SKM-1 (cell line): ENCODE measurements around the gene C10orf67.
"Not testable (repeated sequence)": the region's sequence is repeated elsewhere in the genome, so short reads cannot be mapped to it uniquely, and the experiment has no call there.

Experiments used
- DNase-seq: peaks from one replicate; lab custom pipeline; 2025; ENCODE audit not compliant: unreplicated experiment; lab: John Stamatoyannopoulos, UW

The C10orf67 gene

GRCh38 chr10:23280419-23281043 lies 64.1 kb downstream of the C10orf67 start:
- no peak for DNase-seq

GRCh38 chr10:23275355-23275754 lies 69.2 kb downstream of the C10orf67 start:
- DNase-seq = no peak

GRCh38 chr10:23274179-23274578 lies 70.4 kb downstream of the C10orf67 start:
- not testable (repeated sequence) for DNase-seq

- DNase-seq = no peak
Observed at GRCh38 chr10:23270531-23270930, 74.1 kb downstream of the C10orf67 start.

- DNase-seq = no peak
Observed at GRCh38 chr10:23263441-23264164, 81.0 kb downstream of the C10orf67 start.

- DNase-seq = no peak
Observed at GRCh38 chr10:23262928-23263327, 81.7 kb downstream of the C10orf67 start.

GRCh38 chr10:23258516-23258915 lies 86.1 kb downstream of the C10orf67 start:
- no peak for DNase-seq

- no peak for DNase-seq
Observed at GRCh38 chr10:23253780-23254179, 90.8 kb downstream of the C10orf67 start.

GRCh38 chr10:23252859-23253258 lies 91.7 kb downstream of the C10orf67 start:
- not testable (repeated sequence) for DNase-seq

- DNase-seq = not testable (repeated sequence)
Observed at GRCh38 chr10:23241779-23242178, 102.8 kb downstream of the C10orf67 start.

- DNase-seq = no peak
Observed at GRCh38 chr10:23238015-23238414, 106.6 kb downstream of the C10orf67 start.

GRCh38 chr10:23230582-23230981 lies 114.0 kb downstream of the C10orf67 start:
- DNase-seq = no peak

- DNase-seq = no peak
Observed at GRCh38 chr10:23217471-23217870, 127.1 kb downstream of the C10orf67 start.

GRCh38 chr10:23205972-23206642 lies 138.5 kb downstream of the C10orf67 start:
- no peak for DNase-seq

- no peak for DNase-seq
Observed at GRCh38 chr10:23204773-23205172, 139.8 kb downstream of the C10orf67 start.

GRCh38 chr10:23203369-23204325 lies 140.9 kb downstream of the C10orf67 start:
- no peak for DNase-seq

GRCh38 chr10:23202779-23203178 lies 141.8 kb downstream of the C10orf67 start:
- no peak for DNase-seq

- DNase-seq = no peak
Observed at GRCh38 chr10:23201837-23202236, 142.8 kb downstream of the C10orf67 start.

GRCh38 chr10:23200997-23201652 lies 143.5 kb downstream of the C10orf67 start:
- DNase-seq = no peak

- DNase-seq = no peak
Observed at GRCh38 chr10:23200586-23200985, 144.0 kb downstream of the C10orf67 start.
